ENCODE results near the gene SAPCD2.

- TF ChIP-seq CTCF (IDR thresholded peaks at IDR 0.05 in 8 of 11, conservative IDR thresholded peaks at IDR 0.05 in 3 of 11): no peak
- no peak for TF ChIP-seq POLR2A (IDR thresholded peaks at IDR 0.05)
Measured at GRCh38 chr9:137022662-137023008, 47.7 kb downstream of the SAPCD2 start.

All from spleen (tissue), 7 donors.